ENCODE measurements around the gene VEGFC.

Gene VEGFC

GRCh38 chr4:176817204-176817603 is 24.5 kb upstream of the VEGFC start:
- Histone ChIP-seq H4K20me1 (ENCODE audit: insufficient read depth, low read length) (no peaks in the 10 kb centered on the region), H2AFZ (ENCODE audit: low read length) (no peak overlapping the region), H3K4me3 (ENCODE audit: low read depth, low read length, poor library complexity, severe bottlenecking) (no peak overlapping the region), H3K9me3 (ENCODE audit: low read length) (no peaks in the 10 kb centered on the region), H3K27ac (ENCODE audit: low read depth, low read length, poor library complexity, severe bottlenecking) (no peak overlapping the region), H3K27me3 (ENCODE audit: insufficient read depth, low read length) (no peaks in the 10 kb centered on the region), H3K36me3 (ENCODE audit: insufficient read depth, low read length) (no peaks in the 10 kb centered on the region), H3K4me1 (ENCODE audit: insufficient read depth, low read length, severe bottlenecking) (no peaks in the 10 kb centered on the region), H3K9ac (ENCODE audit: low read length) (no peak overlapping the region), H3K4me2 (ENCODE audit: low read length) (no peak overlapping the region), H3K79me2 (ENCODE audit: insufficient read depth, low read length) (no peaks in the 10 kb centered on the region), H3K9me2 (ENCODE audit: low read depth, low read length) (no peaks in the 10 kb centered on the region), H3F3A (ENCODE audit: insufficient read depth, low read length) (no peaks in the 10 kb centered on the region)
- TF ChIP-seq EZH2 (IDR thresholded peaks at IDR 0.05; ENCODE audit: borderline replicate concordance, low read length) (no peak), CTCF (IDR thresholded peaks at IDR 0.05; ENCODE audit: low read length) (no peak)

- Histone ChIP-seq H3K9me2 (ENCODE audit: low read depth, low read length) (no peaks in the 10 kb centered on the region), H3K9me3 (ENCODE audit: low read length) (no peaks in the 10 kb centered on the region), H3K79me2 (ENCODE audit: insufficient read depth, low read length) (no peaks in the 10 kb centered on the region), H4K20me1 (ENCODE audit: insufficient read depth, low read length) (no peaks in the 10 kb centered on the region), H3F3A (ENCODE audit: insufficient read depth, low read length) (no peaks in the 10 kb centered on the region), H3K27me3 (ENCODE audit: insufficient read depth, low read length) (no peaks in the 10 kb centered on the region), H2AFZ (ENCODE audit: low read length) (no peak overlapping the region), H3K9ac (ENCODE audit: low read length) (no peak overlapping the region), H3K27ac (ENCODE audit: low read depth, low read length, poor library complexity, severe bottlenecking) (no peak overlapping the region), H3K4me3 (ENCODE audit: low read depth, low read length, poor library complexity, severe bottlenecking) (no peak overlapping the region), H3K36me3 (ENCODE audit: insufficient read depth, low read length) (no peaks in the 10 kb centered on the region), H3K4me2 (ENCODE audit: low read length) (no peak overlapping the region), H3K4me1 (ENCODE audit: insufficient read depth, low read length, severe bottlenecking) (no peaks in the 10 kb centered on the region)
- TF ChIP-seq EZH2 (IDR thresholded peaks at IDR 0.05; ENCODE audit: borderline replicate concordance, low read length) (no peak), CTCF (IDR thresholded peaks at IDR 0.05; ENCODE audit: low read length) (no peak)
These were observed 22.0 kb upstream of the VEGFC start for GRCh38 chr4:176814770-176815169.

- TF ChIP-seq CTCF (IDR thresholded peaks at IDR 0.05; ENCODE audit: low read length) (no peak), EZH2 (IDR thresholded peaks at IDR 0.05; ENCODE audit: borderline replicate concordance, low read length) (no peak)
- Histone ChIP-seq H3K9ac (ENCODE audit: low read length) (no peak overlapping the region), H3K4me3 (ENCODE audit: low read depth, low read length, poor library complexity, severe bottlenecking) (no peak overlapping the region), H3K79me2 (ENCODE audit: insufficient read depth, low read length) (no peaks in the 10 kb centered on the region), H3K9me3 (ENCODE audit: low read length) (no peaks in the 10 kb centered on the region), H2AFZ (ENCODE audit: low read length) (no peak overlapping the region), H3K4me2 (ENCODE audit: low read length) (no peak overlapping the region), H3K27ac (ENCODE audit: low read depth, low read length, poor library complexity, severe bottlenecking) (no peak overlapping the region), H3F3A (ENCODE audit: insufficient read depth, low read length) (no peaks in the 10 kb centered on the region), H3K4me1 (ENCODE audit: insufficient read depth, low read length, severe bottlenecking) (no peaks in the 10 kb centered on the region), H3K9me2 (ENCODE audit: low read depth, low read length) (no peaks in the 10 kb centered on the region), H3K36me3 (ENCODE audit: insufficient read depth, low read length) (no peaks in the 10 kb centered on the region), H4K20me1 (ENCODE audit: insufficient read depth, low read length) (no peaks in the 10 kb centered on the region), H3K27me3 (ENCODE audit: insufficient read depth, low read length) (no peaks in the 10 kb centered on the region)
These were observed 17.9 kb upstream of the VEGFC start for GRCh38 chr4:176810481-176811249.

All from OCI-LY1 (cell line).